Peyer's patch (tissue), 4 donors: ENCODE results near the gene C4orf17. TPM values are rescaled to one million over a fixed set of nuclear protein-coding genes. Genes with fewer than 3 reads are reported as not detected.
"Not testable (repeated sequence)": the region's sequence is repeated elsewhere in the genome, so short reads cannot be mapped to it uniquely, and the experiment has no call there.

Experiments
- DNase-seq, 3 donors: peaks; one replicate each; pipeline ENCODE4 v3.0.0-alpha.2; 2017 to 2019
- H3K27ac ChIP-seq, 4 donors: fragments of 200-600 bp; sonication (generic); one replicate each; pipeline ENCODE4 v1.5.1; 2016 to 2019
- H3K27me3 ChIP-seq, 2 donors: fragments of 200-600 bp; sonication (generic); one replicate each; pipeline ENCODE4 v1.5.1; 2019
- H3K36me3 ChIP-seq, 3 donors: fragments of 200-600 bp; sonication (generic); one replicate each; pipeline ENCODE4 v1.5.1; 2016 to 2019
- H3K4me1 ChIP-seq, 4 donors: fragments of 200-600 bp; sonication (generic); one replicate each; pipeline ENCODE4 v1.5.1; 2016 to 2019
- H3K4me3 ChIP-seq, 4 donors: fragments of 200-600 bp; sonication (generic); 1 replicate in 3 of 4; 2 replicates in 1 of 4; pipeline ENCODE4 v1.5.1; 2016 to 2019; ENCODE audit warnings: mild to moderate bottlenecking in 1 of 4
- H3K9me3 ChIP-seq, 4 donors: fragments of 200-600 bp; sonication (generic); one replicate each; pipeline ENCODE4 v1.5.1; 2016 to 2019; ENCODE audit warnings: mild to moderate bottlenecking in 1 of 4
- POLR2A ChIP-seq, 2 donors: fragments of 450-650 bp; IDR thresholded peaks; one replicate each; pipeline ENCODE4 v1.5.1; 2017; ENCODE audit warnings: antibody characterized with exemption in 2 of 2, mild to moderate bottlenecking in 2 of 2, moderate library complexity in 2 of 2
- total RNA-seq, 4 donors: library from RNA; depleted of rRNA; stranded (reverse); fragments of >200 nt; gene quantifications; one replicate each; pipeline ENCODE4 v1.1.0, GENCODE V29; 2016
- TF ChIP-seq, protein P1 (sequence below), 6 experiments: fragments of 450-650 bp in 4 of 6; fragments of 200-600 bp in 2 of 6; sonication (generic) in 1 of 6; IDR thresholded peaks; one replicate each; pipeline ENCODE4 v1.5.1; 2017 to 2019; ENCODE audit warnings: antibody characterized with exemption in 6 of 6, mild to moderate bottlenecking in 3 of 6, moderate library complexity in 1 of 6

C4orf17 gene
- total RNA-seq, 4 donors from 2014 or later, result not detected

DNA sequence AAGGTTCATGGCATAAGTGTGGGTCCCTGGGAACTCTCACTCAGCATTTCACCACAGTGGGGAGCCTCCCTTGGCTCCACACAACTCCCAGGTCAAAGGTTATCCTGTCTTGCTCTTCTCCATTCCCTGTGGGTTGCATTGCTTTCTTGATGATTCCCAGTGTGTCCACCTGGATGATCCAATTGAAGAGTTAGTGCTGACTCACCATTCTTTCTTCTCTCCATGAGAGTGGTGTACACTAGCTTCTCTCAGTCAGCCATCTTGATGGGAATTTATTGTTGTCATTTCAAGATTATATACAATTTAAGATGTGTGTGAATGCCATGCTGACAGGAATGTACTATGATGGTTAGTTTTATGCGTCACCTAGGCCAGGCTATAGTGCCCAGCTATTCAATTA is 25.6 kb upstream of the C4orf17 start:
- Histone ChIP-seq H3K27me3 (no peaks in the 10 kb centered on the region), H3K4me1 (no peaks in the 10 kb centered on the region), H3K36me3 (no peaks in the 10 kb centered on the region), H3K27ac (no peak overlapping the region), H3K9me3 (peaks cover 0 to 24% (median 6%) of the 10 kb centered on the region in 4 donors), H3K4me3 (no peak overlapping the region)
- no peak for TF ChIP-seq POLR2A (IDR thresholded peaks at IDR 0.05)
- TF ChIP-seq, protein P1, sequence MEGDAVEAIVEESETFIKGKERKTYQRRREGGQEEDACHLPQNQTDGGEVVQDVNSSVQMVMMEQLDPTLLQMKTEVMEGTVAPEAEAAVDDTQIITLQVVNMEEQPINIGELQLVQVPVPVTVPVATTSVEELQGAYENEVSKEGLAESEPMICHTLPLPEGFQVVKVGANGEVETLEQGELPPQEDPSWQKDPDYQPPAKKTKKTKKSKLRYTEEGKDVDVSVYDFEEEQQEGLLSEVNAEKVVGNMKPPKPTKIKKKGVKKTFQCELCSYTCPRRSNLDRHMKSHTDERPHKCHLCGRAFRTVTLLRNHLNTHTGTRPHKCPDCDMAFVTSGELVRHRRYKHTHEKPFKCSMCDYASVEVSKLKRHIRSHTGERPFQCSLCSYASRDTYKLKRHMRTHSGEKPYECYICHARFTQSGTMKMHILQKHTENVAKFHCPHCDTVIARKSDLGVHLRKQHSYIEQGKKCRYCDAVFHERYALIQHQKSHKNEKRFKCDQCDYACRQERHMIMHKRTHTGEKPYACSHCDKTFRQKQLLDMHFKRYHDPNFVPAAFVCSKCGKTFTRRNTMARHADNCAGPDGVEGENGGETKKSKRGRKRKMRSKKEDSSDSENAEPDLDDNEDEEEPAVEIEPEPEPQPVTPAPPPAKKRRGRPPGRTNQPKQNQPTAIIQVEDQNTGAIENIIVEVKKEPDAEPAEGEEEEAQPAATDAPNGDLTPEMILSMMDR (IDR thresholded peaks at IDR 0.05), result no peak
- no peak for DNase-seq

DNA sequence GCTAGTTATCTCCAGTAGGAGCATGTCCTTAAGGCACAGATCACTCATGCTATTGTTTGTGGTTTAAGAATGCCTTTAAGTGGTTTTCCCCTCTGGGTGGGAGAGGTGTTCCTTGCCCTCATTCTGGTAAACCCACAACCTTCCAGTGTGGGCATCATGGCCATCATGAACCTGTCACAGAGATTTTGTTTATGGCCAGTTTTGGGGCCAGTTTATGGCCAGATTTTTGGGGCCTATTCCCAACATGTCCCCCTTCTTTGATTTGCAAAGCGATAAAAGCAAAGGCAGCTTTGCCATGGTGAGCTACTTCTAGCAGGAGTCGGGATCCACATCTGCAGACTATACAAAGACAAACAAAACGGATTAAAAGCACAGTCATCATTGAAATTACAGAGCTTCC is 24.2 kb upstream of the C4orf17 start:
- DNase-seq, H3K27me3 ChIP-seq: not testable (repeated sequence)

DNA sequence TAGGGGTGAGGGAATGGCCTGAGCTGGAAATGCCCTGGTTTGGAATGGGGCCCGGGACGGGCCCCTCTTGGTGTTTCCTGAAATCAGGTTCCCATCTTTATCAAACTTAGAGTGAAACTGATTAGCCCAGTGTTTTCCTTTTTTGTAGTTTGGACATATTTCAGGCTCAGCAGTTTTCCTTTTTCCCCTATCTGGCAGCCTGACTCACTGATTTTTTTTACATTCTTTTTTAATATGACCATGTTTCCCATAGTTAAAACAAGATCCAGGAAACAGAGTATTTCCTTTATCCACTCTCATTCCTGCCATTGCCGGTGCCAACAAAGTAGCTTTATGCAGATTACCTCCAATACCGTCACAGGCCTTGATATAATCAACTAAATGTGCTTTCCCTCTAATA is 20.5 kb upstream of the C4orf17 start:
- H3K9me3 ChIP-seq, result peaks cover 0 to 24% (median 6%) of the 10 kb centered on the region in 4 donors
- H3K4me3 ChIP-seq, result no peak overlapping the region
- H3K27ac ChIP-seq, result no peak overlapping the region
- TF ChIP-seq, protein P1 (IDR thresholded peaks at IDR 0.05), result no peak
- TF ChIP-seq POLR2A (IDR thresholded peaks at IDR 0.05), result no peak
- no peaks in the 10 kb centered on the region for H3K36me3 ChIP-seq
- no peak for DNase-seq
- H3K4me1 ChIP-seq, result no peaks in the 10 kb centered on the region
- no peaks in the 10 kb centered on the region for H3K27me3 ChIP-seq

More for the DNA sequence above, 24.2 kb upstream of the C4orf17 start:
- H3K4me3 ChIP-seq, H3K36me3 ChIP-seq, H3K27ac ChIP-seq, H3K4me1 ChIP-seq: not testable (repeated sequence)
- peaks cover 0 to 24% (median 6%) of the 10 kb centered on the region in 4 donors for H3K9me3 ChIP-seq

DNA sequence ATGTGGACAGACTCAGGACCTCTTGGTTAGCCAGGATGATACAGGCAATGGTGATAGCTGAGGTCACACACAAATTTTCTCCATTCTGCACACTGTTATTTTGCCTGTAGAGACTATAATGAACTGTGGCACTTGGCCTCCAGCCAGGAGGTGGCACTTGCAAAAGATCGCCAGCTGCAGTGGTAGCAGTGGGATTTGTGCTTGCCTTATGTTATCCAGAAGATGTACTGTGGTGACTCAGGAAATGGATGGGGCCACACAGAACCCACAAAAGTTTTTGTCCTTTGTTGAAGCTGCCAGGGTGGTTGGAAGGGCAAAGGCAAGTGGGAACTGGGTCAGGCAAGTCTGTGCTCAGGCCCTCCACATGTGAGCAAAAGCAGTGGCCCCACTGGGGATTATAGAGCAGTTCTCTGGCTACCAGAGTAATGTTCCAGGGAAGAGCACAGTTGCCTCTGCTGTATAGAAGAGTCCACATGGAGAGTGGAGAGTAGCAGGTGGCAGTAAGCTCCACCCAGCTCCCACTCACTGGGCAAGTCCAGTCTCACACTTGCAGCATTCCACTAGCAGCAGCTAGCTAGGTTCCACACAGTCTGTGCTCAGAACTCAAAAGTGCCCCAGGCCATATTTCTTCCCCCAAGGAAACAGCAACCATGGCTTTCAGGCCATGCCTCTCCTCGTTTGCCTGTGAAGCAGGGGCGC is 5.9 kb upstream of the C4orf17 start:
- H3K36me3 ChIP-seq, result no peaks in the 10 kb centered on the region
- H3K27me3 ChIP-seq, result no peaks in the 10 kb centered on the region
- no peaks in the 10 kb centered on the region for H3K4me1 ChIP-seq
- H3K9me3 ChIP-seq, result no peaks in the 10 kb centered on the region
- no peak overlapping the region for H3K4me3 ChIP-seq
- DNase-seq, result no peak
- no peak overlapping the region for H3K27ac ChIP-seq
- TF ChIP-seq, protein P1 (IDR thresholded peaks at IDR 0.05), result no peak
- no peak for TF ChIP-seq POLR2A (IDR thresholded peaks at IDR 0.05)

DNA sequence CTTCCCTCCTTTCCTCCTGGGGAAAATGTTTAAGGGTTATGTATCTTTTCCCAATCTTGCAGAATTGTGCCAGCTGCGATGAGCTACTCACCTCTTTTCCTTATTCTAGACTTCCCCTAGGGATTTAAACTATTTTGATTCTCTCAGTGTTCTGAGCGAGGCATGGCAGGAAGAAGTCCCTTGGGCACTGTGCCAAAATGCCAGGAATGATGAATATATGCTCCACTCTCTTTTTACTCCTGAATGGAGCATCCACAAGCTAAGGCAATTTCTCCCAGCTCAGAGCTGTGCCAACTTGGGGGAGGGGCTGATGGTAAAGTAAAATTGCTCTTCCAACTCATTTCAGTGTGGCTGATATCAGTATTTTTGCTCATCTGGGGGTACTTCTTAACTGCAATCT is 4.0 kb upstream of the C4orf17 start:
- no peaks in the 10 kb centered on the region for H3K4me1 ChIP-seq
- H3K27ac ChIP-seq, result no peak overlapping the region
- H3K36me3 ChIP-seq, result no peaks in the 10 kb centered on the region
- TF ChIP-seq, protein P1 (IDR thresholded peaks at IDR 0.05), result no peak
- TF ChIP-seq POLR2A (IDR thresholded peaks at IDR 0.05), result no peak
- H3K4me3 ChIP-seq, result no peak overlapping the region
- DNase-seq, result no peak
- no peaks in the 10 kb centered on the region for H3K27me3 ChIP-seq
- H3K9me3 ChIP-seq, result no peaks in the 10 kb centered on the region

- Histone ChIP-seq H3K36me3 (no peaks in the 10 kb centered on the region), H3K27me3 (no peaks in the 10 kb centered on the region), H3K4me3 (no peak overlapping the region), H3K4me1 (no peaks in the 10 kb centered on the region), H3K9me3 (no peaks in the 10 kb centered on the region), H3K27ac (no peak overlapping the region)
- TF ChIP-seq, protein P1 (IDR thresholded peaks at IDR 0.05), result no peak
- TF ChIP-seq POLR2A (IDR thresholded peaks at IDR 0.05), result no peak
- no peak for DNase-seq
Measured at GRCh38 chr4:99507349-99507748, 3.5 kb upstream of the C4orf17 start.
